H1 (cell line): ENCODE measurements around the gene NRIP2. TPM values are rescaled to one million over a fixed set of nuclear protein-coding genes. Genes with fewer than 3 reads are reported as not detected.

Experiments
- CTCF ChIA-PET: fragments of 300-600 bp; sonication (Branson Sonifier 250); formaldehyde crosslinking; loops from one replicate; lab custom pipeline; 2021; ENCODE audit not compliant: partially characterized antibody; lab: Charles Lee
- POLR2A ChIA-PET: fragments of 300-600 bp; sonication (Branson Sonifier 250); formaldehyde crosslinking; loops from one replicate; lab custom pipeline; 2021; ENCODE audit warnings: inconsistent platforms; ENCODE audit not compliant: partially characterized antibody; lab: Charles Lee
- DNase-seq, 2 experiments: peaks; one replicate each; pipeline versions ENCODE4 v3.0.0 to v3.0.0-alpha.2; 2010 to 2022; ENCODE audit warnings: low spot score in 2 of 2, low read depth in 1 of 2, mixed read lengths in 1 of 2
- FAIRE-seq: peaks from 2 replicates; lab custom pipeline; 2011; peaks lifted over from hg19 to GRCh38; lab: Jason Lieb, UNC
- H2AFZ ChIP-seq: 2 replicates; pipeline ENCODE4 v1.8.1; 2012; ENCODE audit warnings: low read length, inconsistent platforms
- H2AK5ac ChIP-seq: 2 replicates; pipeline ENCODE4 v1.6.1; 2013; ENCODE audit warnings: low read depth, low read length
- H2BK120ac ChIP-seq: replicated peaks from 2 replicates; pipeline ENCODE3; 2013; ENCODE audit warnings: low read depth, low read length, inconsistent platforms
- H2BK12ac ChIP-seq: 2 replicates; pipeline ENCODE4 v1.6.1; 2013; ENCODE audit warnings: low read depth, low read length
- H2BK15ac ChIP-seq: 2 replicates; pipeline ENCODE4 v1.6.1; 2013; ENCODE audit warnings: low read length
- H2BK20ac ChIP-seq: 2 replicates; pipeline ENCODE4 v1.6.1; 2013; ENCODE audit warnings: low read length
- H2BK5ac ChIP-seq: 2 replicates; pipeline ENCODE4 v1.6.1; 2013; ENCODE audit warnings: low read depth, low read length
- H3K14ac ChIP-seq: 2 replicates; pipeline ENCODE4 v1.6.1; 2013; ENCODE audit warnings: inconsistent platforms; ENCODE audit not compliant: insufficient read length
- H3K18ac ChIP-seq: 2 replicates; pipeline ENCODE4 v1.6.1; 2013; ENCODE audit warnings: low read length; ENCODE audit errors: extremely low read depth
- H3K23ac ChIP-seq: 2 replicates; pipeline ENCODE4 v1.6.1; 2013; ENCODE audit warnings: inconsistent platforms; ENCODE audit not compliant: insufficient read length
- H3K23me2 ChIP-seq: 2 replicates; pipeline ENCODE4 v1.6.1; 2013; ENCODE audit warnings: low read depth, low read length
- H3K27ac ChIP-seq: 2 replicates; pipeline ENCODE4 v1.6.1; 2011; ENCODE audit warnings: low read depth, low read length, inconsistent platforms
- H3K27me3 ChIP-seq, 4 experiments: replicated peaks in 1 of 4; 1 replicate in 1 of 4; 2 replicates in 3 of 4; pipeline versions ENCODE4 v1.6.1 to v1.8.1; 2011 to 2013; ENCODE audit warnings: low read length in 3 of 4, mild to moderate bottlenecking in 3 of 4, inconsistent platforms in 2 of 4, mixed read lengths in 2 of 4, moderate library complexity in 1 of 4; ENCODE audit not compliant: control insufficient read depth in 3 of 4, insufficient read depth in 3 of 4; ENCODE audit errors: extremely low read depth in 1 of 4
- H3K36me3 ChIP-seq, 4 experiments: 2 replicates each; pipeline versions ENCODE4 v1.6.1 to v1.8.1; 2011 to 2013; ENCODE audit warnings: mild to moderate bottlenecking in 4 of 4, low read length in 3 of 4, moderate library complexity in 2 of 4, control low read depth in 1 of 4, inconsistent platforms in 1 of 4; ENCODE audit not compliant: insufficient read depth in 4 of 4, control insufficient read depth in 2 of 4
- H3K4ac ChIP-seq: replicated peaks from 2 replicates; pipeline ENCODE3; 2013; ENCODE audit warnings: low read length, low read depth, mixed read lengths, inconsistent platforms; ENCODE audit not compliant: insufficient read length
- H3K4me1 ChIP-seq, 4 experiments: replicated peaks in 1 of 4; 1 replicate in 1 of 4; 2 replicates in 3 of 4; pipeline versions ENCODE4 v1.6.1 to v1.8.1; 2011 to 2013; ENCODE audit warnings: low read length in 3 of 4, inconsistent platforms in 2 of 4, mixed read lengths in 1 of 4; ENCODE audit not compliant: insufficient read depth in 4 of 4, control insufficient read depth in 3 of 4
- H3K4me2 ChIP-seq, 2 experiments: 2 replicates each; pipeline versions ENCODE4 v1.6.1 to v1.8.1; 2011 to 2013; ENCODE audit warnings: low read depth in 2 of 2, low read length in 2 of 2, control low read depth in 1 of 2, inconsistent platforms in 1 of 2, mild to moderate bottlenecking in 1 of 2; ENCODE audit not compliant: insufficient read depth in 1 of 2
- H3K4me3 ChIP-seq, 4 experiments: fragments of 200-600, 300-600 bp in 1 of 4; sonication (generic), shearing (Covaris generic), sonication (Bioruptor Twin) in 1 of 4; 2 replicates each; pipeline versions ENCODE4 v1.5.1 to v1.8.1; 2011 to 2016; ENCODE audit warnings: low read length in 4 of 4, low read depth in 3 of 4, control low read depth in 2 of 4, inconsistent platforms in 2 of 4, mild to moderate bottlenecking in 2 of 4, mixed read lengths in 1 of 4, moderate library complexity in 1 of 4; ENCODE audit not compliant: insufficient read depth in 2 of 4; ENCODE audit errors: extremely low read depth in 1 of 4
- H3K56ac ChIP-seq: replicated peaks from 2 replicates; pipeline ENCODE3; 2013; ENCODE audit warnings: low read depth, mild to moderate bottlenecking, mixed read lengths, low read length, inconsistent platforms; ENCODE audit not compliant: insufficient read length
- H3K79me1 ChIP-seq: 2 replicates; pipeline ENCODE4 v1.6.1; 2013; ENCODE audit warnings: low read depth, low read length, control low read depth
- H3K79me2 ChIP-seq, 2 experiments: 2 replicates each; pipeline versions ENCODE4 v1.6.1 to v1.8.1; 2012 to 2013; ENCODE audit warnings: low read length in 2 of 2, mild to moderate bottlenecking in 2 of 2, inconsistent platforms in 1 of 2; ENCODE audit not compliant: insufficient read depth in 2 of 2, control insufficient read depth in 1 of 2
- H3K9ac ChIP-seq, 4 experiments: replicated peaks in 1 of 4; 1 replicate in 1 of 4; 2 replicates in 3 of 4; pipeline versions ENCODE4 v1.6.1 to v1.8.1; 2011 to 2013; ENCODE audit warnings: low read depth in 3 of 4, low read length in 3 of 4, control low read depth in 2 of 4, mild to moderate bottlenecking in 2 of 4, moderate library complexity in 2 of 4, inconsistent platforms in 1 of 4; ENCODE audit errors: extremely low read depth in 1 of 4
- H3K9me3 ChIP-seq, 2 experiments: 2 replicates each; pipeline versions ENCODE4 v1.6.1 to v1.8.1; 2012 to 2013; ENCODE audit warnings: mild to moderate bottlenecking in 2 of 2, moderate library complexity in 2 of 2, control low read depth in 1 of 2, inconsistent platforms in 1 of 2, low read depth in 1 of 2, low read length in 1 of 2, mixed read lengths in 1 of 2; ENCODE audit not compliant: insufficient read depth in 2 of 2
- H4K20me1 ChIP-seq, 2 experiments: replicated peaks in 1 of 2; 2 replicates each; pipeline versions ENCODE3 to v1.8.1; 2011 to 2013; ENCODE audit warnings: inconsistent platforms in 2 of 2, low read length in 2 of 2, mild to moderate bottlenecking in 1 of 2; ENCODE audit not compliant: insufficient read depth in 2 of 2, control insufficient read depth in 1 of 2
- H4K5ac ChIP-seq: 2 replicates; pipeline ENCODE4 v1.6.1; 2013; ENCODE audit warnings: low read length, low read depth, mixed read lengths, inconsistent platforms; ENCODE audit not compliant: insufficient read length
- H4K8ac ChIP-seq: 2 replicates; pipeline ENCODE4 v1.8.0; 2013; ENCODE audit warnings: mild to moderate bottlenecking, moderate library complexity, low read length, inconsistent platforms; ENCODE audit not compliant: insufficient read depth; ENCODE audit errors: extremely low read depth
- H4K91ac ChIP-seq: replicated peaks from 2 replicates; pipeline ENCODE3; 2013; ENCODE audit warnings: low read length, mixed read lengths, inconsistent platforms; ENCODE audit not compliant: insufficient read length
- PHF8 ChIP-seq: fragments of 200-600 bp; sonication (generic); conservative IDR thresholded peaks from 2 replicates; pipeline ENCODE4 v1.7.1; 2012; ENCODE audit warnings: low read depth, mild to moderate bottlenecking, inconsistent platforms, low read length, moderate library complexity
- WGBS, 2 experiments: shearing (Covaris generic) in 1 of 2; methylation state at CpG; one replicate each; pipeline versions ENCODE4 v1.1.6 to v1.1.7; 2013 to 2015; ENCODE audit warnings: low lambda C conversion rate in 2 of 2, mixed read lengths in 2 of 2, inconsistent platforms in 1 of 2, low coverage in 1 of 2, missing lambda C conversion rate in 1 of 2; ENCODE audit not compliant: insufficient replicate concordance in 2 of 2, insufficient coverage in 1 of 2, insufficient read length in 1 of 2; ENCODE audit errors: extremely low coverage in 1 of 2, missing lambda C conversion rate in 1 of 2; 5-methylcytosine and 5-hydroxymethylcytosine counted together
- polyA plus RNA-seq, 7 experiments: library from polyadenylated mRNA; depleted of rRNA in 3 of 7; stranded (reverse) in 5 of 7; unstranded in 2 of 7; fragments of >200 nt in 5 of 7; fragments of 200-250 nt in 2 of 7; gene quantifications; 1 replicate in 5 of 7; 2 replicates in 1 of 7; 4 replicates in 1 of 7; pipeline versions ENCODE4 v1.2.1 to v1.2.3, GENCODE V29; 2011 to 2013; ENCODE audit warnings: missing spikeins in 2 of 7, mixed read lengths in 2 of 7
- total RNA-seq: library from RNA; stranded (reverse); fragmentation: NEBNext Ultra II Directional; extraction: Animal tissue kit (Norgen Biotek cat#: 25700); gene quantifications from 2 replicates; pipeline ENCODE4 v1.2.1, GENCODE V29; 2021

NRIP2 gene
- total and polyA plus RNA-seq, 2 of the 8 experiments (the other 6 are each of a cell fraction or from before 2014, with no cell fraction given), result 0.06 TPM; not detected in 1

DNA sequence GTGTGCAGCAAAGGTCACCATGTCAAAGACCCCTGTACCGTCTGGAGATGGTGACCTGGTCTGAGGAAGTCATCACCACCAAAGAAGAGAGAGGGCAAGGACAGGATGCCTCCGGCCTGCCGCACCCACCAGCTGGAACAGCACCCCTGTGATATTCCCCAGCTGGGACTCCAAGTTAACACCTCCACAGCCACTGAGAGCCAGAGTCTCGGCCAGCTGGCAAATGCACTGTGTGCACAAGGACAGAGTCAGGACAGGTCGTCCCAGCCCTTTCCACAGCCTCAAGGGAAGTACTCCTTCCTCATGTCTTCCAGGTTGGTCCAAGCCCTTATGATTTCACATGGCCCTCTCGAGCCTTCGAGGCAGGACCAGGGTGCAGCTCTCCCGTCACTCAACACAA, 59.4 kb downstream of the NRIP2 start:
- H2BK5ac ChIP-seq, result no peak overlapping the region
- no peaks in the 10 kb centered on the region for H3K9me3 ChIP-seq
- no peaks in the 10 kb centered on the region for H3K79me1 ChIP-seq
- ChIA-PET CTCF (interaction anchor here (0.5 to 2.3 kb wide), 4 partner anchors 9 to 150 kb away, joined by 3 to 5 read pairs (median 4); no protein-coding TSS in a partner anchor), POLR2A (no interaction called here)
- H4K91ac ChIP-seq, result no peak overlapping the region
- no peak overlapping the region for H3K27ac ChIP-seq
- no peak overlapping the region for H3K4me2 ChIP-seq
- FAIRE-seq, result no peak
- no peak overlapping the region for H4K8ac ChIP-seq
- no peaks in the 10 kb centered on the region for H3K79me2 ChIP-seq
- H2AFZ ChIP-seq, result no peak overlapping the region
- peaks cover 2 to 6% (median 5%) of the 10 kb centered on the region in 4 experiments for H3K4me1 ChIP-seq
- H3K9ac ChIP-seq, result no peak overlapping the region
- no peak overlapping the region for H3K18ac ChIP-seq
- no peak overlapping the region for H2AK5ac ChIP-seq
- no peak overlapping the region for H4K5ac ChIP-seq
- no peak overlapping the region for H3K14ac ChIP-seq
- H2BK12ac ChIP-seq, result peak overlapping the region; percentile 63; the same call in 1 of the 2 replicates
- no peak overlapping the region for H2BK120ac ChIP-seq
- no peaks in the 10 kb centered on the region; the same call in 1 of the 2 replicates for H3K23me2 ChIP-seq
- no peak for DNase-seq
- H3K27me3 ChIP-seq, result no peaks in the 10 kb centered on the region
- H3K36me3 ChIP-seq, result no peaks in the 10 kb centered on the region
- no peak overlapping the region for H3K4me3 ChIP-seq
- no peak overlapping the region for H3K56ac ChIP-seq
- H2BK20ac ChIP-seq, result no peak overlapping the region
- no peak overlapping the region for H3K4ac ChIP-seq
- no peaks in the 10 kb centered on the region for H4K20me1 ChIP-seq
- 96% methylated on average over 8 of the region's 8 CpGs; no CpG with 5 or more reads in 1 of the 2 experiments for WGBS, 2 experiments
- no peak overlapping the region for H2BK15ac ChIP-seq
- H3K23ac ChIP-seq, result no peak overlapping the region
- no peak for TF ChIP-seq PHF8
